Measurements from ENCODE around the gene PALLD. TPM values are rescaled to one million over a fixed set of nuclear protein-coding genes. Genes with fewer than 3 reads are reported as not detected.

Gene PALLD
- total and polyA plus RNA-seq, 2 of the 13 experiments (the other 11 are each of a cell fraction or from before 2014, with no cell fraction given), result 0.50 to 1.5 TPM

- ChIA-PET POLR2A (no interaction called here), CTCF (ENCODE audit: low intra/inter-chr PET ratio, low total read pairs) (no interaction called here)
- peaks cover 12% of the 10 kb centered on the region; the same call in 1 of the 2 replicates for H3K9me3 ChIP-seq (ENCODE audit: low read length)
- DNase-seq (ENCODE audit: low spot score), result no peak
- H3K4me3 ChIP-seq (replicated peaks in 1 of 3; ENCODE audit: insufficient read depth in 1 of 3, low read depth in 2 of 3, low read length in 3 of 3), result no peak overlapping the region
- BruUV-seq (replicated peaks), result no TSS peak
- no peak for FAIRE-seq
- no peak overlapping the region for H3K9ac ChIP-seq (ENCODE audit: insufficient read depth, low read depth, low read length)
- no peak overlapping the region for H2AFZ ChIP-seq (ENCODE audit: low read length)
- H4K20me1 ChIP-seq (ENCODE audit: insufficient read depth, low read length), result no peaks in the 10 kb centered on the region
- H3K27ac ChIP-seq (ENCODE audit: extremely low read length, insufficient read depth, low read length), result no peak overlapping the region
- intact Hi-C loops (cut with micrococcal nuclease; ENCODE audit: unreplicated experiment) (no loop called here), in situ Hi-C loops (cut with HindIII; ENCODE audit: extremely low pct_ligation_motif_present, low pct_unique_long_range_greater_than_20kb) (no loop called here)
- peaks cover 15% of the 10 kb centered on the region for H3K4me1 ChIP-seq (ENCODE audit: insufficient read depth, low read length)
- H3K4me2 ChIP-seq (ENCODE audit: low read depth, low read length), result no peak overlapping the region
- H3K36me3 ChIP-seq (replicated peaks in 1 of 2; ENCODE audit: control insufficient read depth in 1 of 2, insufficient read depth in 2 of 2, low read length in 2 of 2), result no peaks in the 10 kb centered on the region
- ATAC-seq, result no peak; the same call in 2 of the 3 replicates
- H3K79me2 ChIP-seq (ENCODE audit: insufficient read depth, low read length), result no peaks in the 10 kb centered on the region
- no peaks in the 10 kb centered on the region for H3K27me3 ChIP-seq (ENCODE audit: control insufficient read depth in 1 of 2, insufficient read depth in 2 of 2, low read length in 2 of 2)
- TF ChIP-seq ZNF430 (CRISPR knock-in tag; IDR thresholded peaks at IDR 0.05) (no peak), NR2F6 (IDR thresholded peaks at IDR 0.05) (no peak), NR2F6 (CRISPR knock-in tag; IDR thresholded peaks at IDR 0.05) (no peak), KLF11 (CRISPR knock-in tag; IDR thresholded peaks at IDR 0.05) (no peak), ZHX1 (CRISPR knock-in tag; IDR thresholded peaks at IDR 0.05; ENCODE audit: low read depth) (no peak), ZNF142 (CRISPR knock-in tag; IDR thresholded peaks at IDR 0.05) (no peak), KDM3A (CRISPR knock-in tag; IDR thresholded peaks at IDR 0.05; ENCODE audit: low read depth) (no peak), MLX (CRISPR knock-in tag; IDR thresholded peaks at IDR 0.05) (no peak), KDM4B (CRISPR knock-in tag; IDR thresholded peaks at IDR 0.05) (no peak), DMTF1 (CRISPR knock-in tag; IDR thresholded peaks at IDR 0.05) (no peak), GATAD1 (CRISPR knock-in tag; IDR thresholded peaks at IDR 0.05) (no peak), MYC (CRISPR knock-in tag; IDR thresholded peaks at IDR 0.05; ENCODE audit: borderline replicate concordance) (no peak), ZNF121 (CRISPR knock-in tag; IDR thresholded peaks at IDR 0.05) (no peak), LBX2 (CRISPR knock-in tag; IDR thresholded peaks at IDR 0.05; ENCODE audit: borderline replicate concordance) (no peak)
Observed at GRCh38 chr4:168931215-168931650, 434.4 kb downstream of the PALLD start.
